ENCODE data around the gene ARMC9.

The ARMC9 gene

GRCh38 chr2:231256494-231256893 lies 58.1 kb downstream of the ARMC9 start:
- H3K4me3 ChIP-seq (ENCODE audit: low read length), result no peak overlapping the region
- no peak for TF ChIP-seq ZNF274 (IDR thresholded peaks at IDR 0.05; ENCODE audit: low read depth, low read length)

- no peak overlapping the region for H3K4me3 ChIP-seq (ENCODE audit: low read length)
- TF ChIP-seq ZNF274 (IDR thresholded peaks at IDR 0.05; ENCODE audit: low read depth, low read length), result no peak
Measured at GRCh38 chr2:231257763-231258162, 59.3 kb downstream of the ARMC9 start.

- no peak overlapping the region for H3K4me3 ChIP-seq (ENCODE audit: low read length)
- no peak for TF ChIP-seq ZNF274 (IDR thresholded peaks at IDR 0.05; ENCODE audit: low read depth, low read length)
Measured at GRCh38 chr2:231258701-231259100, 60.3 kb downstream of the ARMC9 start.

- no peak for TF ChIP-seq ZNF274 (IDR thresholded peaks at IDR 0.05; ENCODE audit: low read depth, low read length)
- no peak overlapping the region for H3K4me3 ChIP-seq (ENCODE audit: low read length)
Measured at GRCh38 chr2:231259104-231259503, 60.7 kb downstream of the ARMC9 start.

- no peak for TF ChIP-seq ZNF274 (IDR thresholded peaks at IDR 0.05; ENCODE audit: low read depth, low read length)
- no peak overlapping the region for H3K4me3 ChIP-seq (ENCODE audit: low read length)
Measured at GRCh38 chr2:231260442-231261208, 62.2 kb downstream of the ARMC9 start.

GRCh38 chr2:231263118-231263831 lies 64.8 kb downstream of the ARMC9 start:
- no peak overlapping the region for H3K4me3 ChIP-seq (ENCODE audit: low read length)
- no peak for TF ChIP-seq ZNF274 (IDR thresholded peaks at IDR 0.05; ENCODE audit: low read depth, low read length)

- TF ChIP-seq ZNF274 (IDR thresholded peaks at IDR 0.05; ENCODE audit: low read depth, low read length), result no peak
Measured at GRCh38 chr2:231270221-231271114, 72.0 kb downstream of the ARMC9 start.

GRCh38 chr2:231272991-231273390 lies 74.6 kb downstream of the ARMC9 start:
- TF ChIP-seq ZNF274 (IDR thresholded peaks at IDR 0.05; ENCODE audit: low read depth, low read length), result no peak
- no peak overlapping the region for H3K4me3 ChIP-seq (ENCODE audit: low read length)

More at GRCh38 chr2:231270221-231271114, 72.0 kb downstream of the ARMC9 start:
- H3K4me3 ChIP-seq (ENCODE audit: low read length), result no peak overlapping the region

GRCh38 chr2:231276987-231277386 lies 78.6 kb downstream of the ARMC9 start:
- no peak overlapping the region for H3K4me3 ChIP-seq (ENCODE audit: low read length)
- TF ChIP-seq ZNF274 (IDR thresholded peaks at IDR 0.05; ENCODE audit: low read depth, low read length), result no peak

- H3K4me3 ChIP-seq (ENCODE audit: low read length), result no peak overlapping the region
- TF ChIP-seq ZNF274 (IDR thresholded peaks at IDR 0.05; ENCODE audit: low read depth, low read length), result no peak
Measured at GRCh38 chr2:231277962-231278361, 79.5 kb downstream of the ARMC9 start.

GRCh38 chr2:231278868-231279267 lies 80.4 kb downstream of the ARMC9 start:
- H3K4me3 ChIP-seq (ENCODE audit: low read length), result no peak overlapping the region
- TF ChIP-seq ZNF274 (IDR thresholded peaks at IDR 0.05; ENCODE audit: low read depth, low read length), result no peak

- no peak overlapping the region for H3K4me3 ChIP-seq (ENCODE audit: low read length)
- TF ChIP-seq ZNF274 (IDR thresholded peaks at IDR 0.05; ENCODE audit: low read depth, low read length), result no peak
Measured at GRCh38 chr2:231280846-231281245, 82.4 kb downstream of the ARMC9 start.

GRCh38 chr2:231284296-231284695 lies 85.9 kb downstream of the ARMC9 start:
- TF ChIP-seq ZNF274 (IDR thresholded peaks at IDR 0.05; ENCODE audit: low read depth, low read length), result no peak
- H3K4me3 ChIP-seq (ENCODE audit: low read length), result no peak overlapping the region

- no peak for TF ChIP-seq ZNF274 (IDR thresholded peaks at IDR 0.05; ENCODE audit: low read depth, low read length)
- no peak overlapping the region for H3K4me3 ChIP-seq (ENCODE audit: low read length)
Measured at GRCh38 chr2:231286964-231287363, 88.5 kb downstream of the ARMC9 start.

All from GM08714 (cell line).